ENCODE data around the gene SLC35F3.

Gene SLC35F3

DNA sequence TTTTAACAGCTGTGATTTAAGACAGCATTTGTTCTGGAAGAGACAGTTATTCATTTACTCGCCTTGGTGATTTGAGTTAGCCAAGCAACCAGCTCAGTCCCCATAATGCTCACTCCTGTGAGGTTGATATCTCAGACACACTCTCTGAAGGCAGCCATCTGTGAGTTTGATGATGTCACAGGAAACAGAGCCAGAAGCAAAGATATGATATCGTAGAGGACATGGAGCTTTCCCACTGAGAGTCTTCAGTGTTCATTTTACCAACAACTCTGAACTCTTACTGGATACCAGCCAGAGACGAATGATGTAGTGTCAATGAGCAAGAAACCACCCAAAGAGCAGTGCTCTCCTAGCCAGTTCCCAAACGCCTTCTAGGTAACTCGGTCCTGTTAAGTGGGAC, 219.4 kb downstream of the SLC35F3 start:
- H3K79me2 ChIP-seq (ENCODE audit: insufficient read depth, low read length): no peaks in the 10 kb centered on the region
- no peaks in the 10 kb centered on the region for H3K9me3 ChIP-seq (ENCODE audit: insufficient read depth, low read length)
- no peaks in the 10 kb centered on the region for H3K9me2 ChIP-seq (replicated peaks; ENCODE audit: insufficient read depth, low read length)
- H3K27me3 ChIP-seq (ENCODE audit: low read length): no peaks in the 10 kb centered on the region
- no peak overlapping the region for H2AFZ ChIP-seq (ENCODE audit: low read depth, low read length, severe bottlenecking)
- no peak overlapping the region for H3K4me3 ChIP-seq (ENCODE audit: insufficient read depth, low read length, poor library complexity, severe bottlenecking)
- H3K27ac ChIP-seq (ENCODE audit: low read depth, low read length): no peak overlapping the region
- no peak overlapping the region for H3K4me2 ChIP-seq (ENCODE audit: low read depth, low read length, poor library complexity, severe bottlenecking)
- no peak overlapping the region for H3K9ac ChIP-seq (ENCODE audit: low read length)
- TF ChIP-seq, protein P1, sequence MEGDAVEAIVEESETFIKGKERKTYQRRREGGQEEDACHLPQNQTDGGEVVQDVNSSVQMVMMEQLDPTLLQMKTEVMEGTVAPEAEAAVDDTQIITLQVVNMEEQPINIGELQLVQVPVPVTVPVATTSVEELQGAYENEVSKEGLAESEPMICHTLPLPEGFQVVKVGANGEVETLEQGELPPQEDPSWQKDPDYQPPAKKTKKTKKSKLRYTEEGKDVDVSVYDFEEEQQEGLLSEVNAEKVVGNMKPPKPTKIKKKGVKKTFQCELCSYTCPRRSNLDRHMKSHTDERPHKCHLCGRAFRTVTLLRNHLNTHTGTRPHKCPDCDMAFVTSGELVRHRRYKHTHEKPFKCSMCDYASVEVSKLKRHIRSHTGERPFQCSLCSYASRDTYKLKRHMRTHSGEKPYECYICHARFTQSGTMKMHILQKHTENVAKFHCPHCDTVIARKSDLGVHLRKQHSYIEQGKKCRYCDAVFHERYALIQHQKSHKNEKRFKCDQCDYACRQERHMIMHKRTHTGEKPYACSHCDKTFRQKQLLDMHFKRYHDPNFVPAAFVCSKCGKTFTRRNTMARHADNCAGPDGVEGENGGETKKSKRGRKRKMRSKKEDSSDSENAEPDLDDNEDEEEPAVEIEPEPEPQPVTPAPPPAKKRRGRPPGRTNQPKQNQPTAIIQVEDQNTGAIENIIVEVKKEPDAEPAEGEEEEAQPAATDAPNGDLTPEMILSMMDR (IDR thresholded peaks at IDR 0.05; ENCODE audit: insufficient read depth, low read length, poor library complexity, severe bottlenecking): no peak
- TF ChIP-seq EZH2phosphoT487 (conservative IDR thresholded peaks at IDR 0.05; ENCODE audit: low read length): no peak
- H3K36me3 ChIP-seq (ENCODE audit: low read length): no peaks in the 10 kb centered on the region
- no peaks in the 10 kb centered on the region for H3F3A ChIP-seq (ENCODE audit: insufficient read depth)
- no peaks in the 10 kb centered on the region for H4K20me1 ChIP-seq (ENCODE audit: low read depth, low read length)

DNA sequence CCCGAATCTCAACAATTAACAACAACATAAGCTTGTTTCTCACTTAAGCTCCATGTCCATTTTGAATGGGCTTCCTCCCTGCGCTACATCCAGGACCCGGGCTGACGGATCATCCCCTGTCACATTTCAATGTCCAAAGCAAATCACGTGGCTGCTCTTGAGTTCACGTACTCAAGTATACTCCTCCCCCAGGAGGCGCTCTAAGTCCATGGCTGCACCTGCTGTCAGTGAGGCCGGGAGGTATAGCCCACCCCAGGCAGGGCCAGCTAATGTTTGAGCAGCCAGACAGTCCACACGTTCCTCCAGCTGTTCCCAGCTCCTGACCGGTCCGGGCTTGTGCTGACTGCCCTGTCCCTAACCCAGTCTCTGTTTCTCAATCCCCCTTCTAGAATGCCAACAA, 220.8 kb downstream of the SLC35F3 start:
- Histone ChIP-seq H3K27me3 (ENCODE audit: low read length) (no peaks in the 10 kb centered on the region), H3F3A (ENCODE audit: insufficient read depth) (no peaks in the 10 kb centered on the region), H3K9ac (ENCODE audit: low read length) (no peak overlapping the region), H3K36me3 (ENCODE audit: low read length) (no peaks in the 10 kb centered on the region), H2AFZ (ENCODE audit: low read depth, low read length, severe bottlenecking) (no peak overlapping the region), H3K4me2 (ENCODE audit: low read depth, low read length, poor library complexity, severe bottlenecking) (no peak overlapping the region), H3K4me3 (ENCODE audit: insufficient read depth, low read length, poor library complexity, severe bottlenecking) (no peak overlapping the region), H3K79me2 (ENCODE audit: insufficient read depth, low read length) (no peaks in the 10 kb centered on the region), H3K9me2 (replicated peaks; ENCODE audit: insufficient read depth, low read length) (no peaks in the 10 kb centered on the region), H3K9me3 (ENCODE audit: insufficient read depth, low read length) (no peaks in the 10 kb centered on the region), H4K20me1 (ENCODE audit: low read depth, low read length) (no peaks in the 10 kb centered on the region), H3K27ac (ENCODE audit: low read depth, low read length) (no peak overlapping the region)
- TF ChIP-seq, protein P1 (IDR thresholded peaks at IDR 0.05; ENCODE audit: insufficient read depth, low read length, poor library complexity, severe bottlenecking): peak; percentile 29
- no peak for TF ChIP-seq EZH2phosphoT487 (conservative IDR thresholded peaks at IDR 0.05; ENCODE audit: low read length)

DNA sequence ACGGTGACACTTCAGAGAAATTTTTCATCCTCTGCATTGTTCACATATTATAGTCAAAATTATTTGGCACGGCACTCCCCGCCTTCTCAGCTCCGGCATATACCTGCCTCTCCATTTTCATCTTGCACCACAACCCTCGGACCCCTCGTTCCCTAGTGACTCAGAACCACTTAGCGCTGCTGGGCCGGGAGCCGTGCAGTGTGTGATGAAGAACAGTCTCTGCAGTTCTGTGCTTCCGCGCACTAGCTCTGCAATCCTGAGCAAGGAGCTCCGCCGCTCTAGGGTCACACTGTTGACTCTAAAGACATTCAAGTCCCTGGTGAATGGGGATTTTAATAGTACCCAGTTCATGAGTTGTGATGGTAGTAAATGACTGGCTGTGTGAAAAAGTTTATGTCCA, 221.2 kb downstream of the SLC35F3 start:
- H3K36me3 ChIP-seq (ENCODE audit: low read length): no peaks in the 10 kb centered on the region

More for the DNA sequence above, 221.2 kb downstream of the SLC35F3 start:
- no peaks in the 10 kb centered on the region for H3F3A ChIP-seq (ENCODE audit: insufficient read depth)
- no peaks in the 10 kb centered on the region for H4K20me1 ChIP-seq (ENCODE audit: low read depth, low read length)
- H3K79me2 ChIP-seq (ENCODE audit: insufficient read depth, low read length): no peaks in the 10 kb centered on the region
- no peaks in the 10 kb centered on the region for H3K9me2 ChIP-seq (replicated peaks; ENCODE audit: insufficient read depth, low read length)
- no peak overlapping the region for H3K27ac ChIP-seq (ENCODE audit: low read depth, low read length)
- H3K4me2 ChIP-seq (ENCODE audit: low read depth, low read length, poor library complexity, severe bottlenecking): no peak overlapping the region
- H2AFZ ChIP-seq (ENCODE audit: low read depth, low read length, severe bottlenecking): no peak overlapping the region
- H3K9me3 ChIP-seq (ENCODE audit: insufficient read depth, low read length): no peaks in the 10 kb centered on the region
- H3K9ac ChIP-seq (ENCODE audit: low read length): no peak overlapping the region
- H3K27me3 ChIP-seq (ENCODE audit: low read length): no peaks in the 10 kb centered on the region
- TF ChIP-seq, protein P1 (IDR thresholded peaks at IDR 0.05; ENCODE audit: insufficient read depth, low read length, poor library complexity, severe bottlenecking): no peak
- no peak for TF ChIP-seq EZH2phosphoT487 (conservative IDR thresholded peaks at IDR 0.05; ENCODE audit: low read length)
- H3K4me3 ChIP-seq (ENCODE audit: insufficient read depth, low read length, poor library complexity, severe bottlenecking): no peak overlapping the region
